Measurements from ENCODE around the gene RNF149.
"Not testable (repeated sequence)": the region's sequence is repeated elsewhere in the genome, so short reads cannot be mapped to it uniquely, and the experiment has no call there.

DNA sequence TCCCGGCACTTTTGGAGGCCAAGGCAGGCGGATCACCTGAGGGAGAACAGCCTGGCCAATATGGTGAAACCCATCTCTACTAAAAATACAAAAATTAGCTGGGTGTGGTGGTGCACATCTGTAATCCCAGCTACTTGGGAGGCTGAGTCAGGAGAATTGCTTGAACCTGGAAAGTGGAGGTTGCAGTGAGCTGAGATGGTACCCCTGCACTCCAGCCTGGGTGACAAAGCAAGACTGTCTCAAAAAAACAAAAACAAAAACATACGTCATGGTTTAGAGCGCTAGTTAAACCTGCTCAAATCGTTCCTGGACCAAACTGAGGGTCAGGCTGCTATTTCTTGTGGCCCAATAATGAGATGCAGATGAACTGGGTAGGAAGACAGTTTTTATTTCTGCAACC, 63.0 kb downstream of the RNF149 start:
- TF ChIP-seq, protein P1, sequence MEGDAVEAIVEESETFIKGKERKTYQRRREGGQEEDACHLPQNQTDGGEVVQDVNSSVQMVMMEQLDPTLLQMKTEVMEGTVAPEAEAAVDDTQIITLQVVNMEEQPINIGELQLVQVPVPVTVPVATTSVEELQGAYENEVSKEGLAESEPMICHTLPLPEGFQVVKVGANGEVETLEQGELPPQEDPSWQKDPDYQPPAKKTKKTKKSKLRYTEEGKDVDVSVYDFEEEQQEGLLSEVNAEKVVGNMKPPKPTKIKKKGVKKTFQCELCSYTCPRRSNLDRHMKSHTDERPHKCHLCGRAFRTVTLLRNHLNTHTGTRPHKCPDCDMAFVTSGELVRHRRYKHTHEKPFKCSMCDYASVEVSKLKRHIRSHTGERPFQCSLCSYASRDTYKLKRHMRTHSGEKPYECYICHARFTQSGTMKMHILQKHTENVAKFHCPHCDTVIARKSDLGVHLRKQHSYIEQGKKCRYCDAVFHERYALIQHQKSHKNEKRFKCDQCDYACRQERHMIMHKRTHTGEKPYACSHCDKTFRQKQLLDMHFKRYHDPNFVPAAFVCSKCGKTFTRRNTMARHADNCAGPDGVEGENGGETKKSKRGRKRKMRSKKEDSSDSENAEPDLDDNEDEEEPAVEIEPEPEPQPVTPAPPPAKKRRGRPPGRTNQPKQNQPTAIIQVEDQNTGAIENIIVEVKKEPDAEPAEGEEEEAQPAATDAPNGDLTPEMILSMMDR (conservative IDR thresholded peaks at IDR 0.05 in 1 of 2, IDR thresholded peaks at IDR 0.05 in 1 of 2; ENCODE audit: low read depth in 1 of 2, low read length in 2 of 2), result not testable (repeated sequence)
- TF ChIP-seq EZH2 (IDR thresholded peaks at IDR 0.05; ENCODE audit: low read length, missing control alignments), result not testable (repeated sequence)
